GM10248 (cell line): ENCODE results near the gene ITPR1.

Experiments used
- CTCF ChIA-PET: fragments of 300-600 bp; sonication (Branson Sonifier 250); formaldehyde crosslinking; extraction: SDS; loops from one replicate; lab custom pipeline; 2021; ENCODE audit warnings: antibody characterized with exemption; lab: Yijun Ruan, JAX
- POLR2A ChIA-PET: fragments of 350-650 bp; sonication (Branson Sonifier 250); formaldehyde crosslinking; extraction: SDS; loops from one replicate; lab custom pipeline; 2020; ENCODE audit warnings: antibody characterized with exemption; lab: Yijun Ruan, JAX
- DNase-seq: peaks from one replicate; pipeline ENCODE4 v3.0.0; 2012; ENCODE audit errors: extremely low spot score
- TF ChIP-seq, protein P1 (sequence below): IDR thresholded peaks from 2 replicates; pipeline ENCODE4 v1.5.1; 2012; ENCODE audit warnings: mild to moderate bottlenecking, low read depth; ENCODE audit errors: extremely low read depth, missing control alignments, control extremely low read depth

Gene ITPR1

DNA sequence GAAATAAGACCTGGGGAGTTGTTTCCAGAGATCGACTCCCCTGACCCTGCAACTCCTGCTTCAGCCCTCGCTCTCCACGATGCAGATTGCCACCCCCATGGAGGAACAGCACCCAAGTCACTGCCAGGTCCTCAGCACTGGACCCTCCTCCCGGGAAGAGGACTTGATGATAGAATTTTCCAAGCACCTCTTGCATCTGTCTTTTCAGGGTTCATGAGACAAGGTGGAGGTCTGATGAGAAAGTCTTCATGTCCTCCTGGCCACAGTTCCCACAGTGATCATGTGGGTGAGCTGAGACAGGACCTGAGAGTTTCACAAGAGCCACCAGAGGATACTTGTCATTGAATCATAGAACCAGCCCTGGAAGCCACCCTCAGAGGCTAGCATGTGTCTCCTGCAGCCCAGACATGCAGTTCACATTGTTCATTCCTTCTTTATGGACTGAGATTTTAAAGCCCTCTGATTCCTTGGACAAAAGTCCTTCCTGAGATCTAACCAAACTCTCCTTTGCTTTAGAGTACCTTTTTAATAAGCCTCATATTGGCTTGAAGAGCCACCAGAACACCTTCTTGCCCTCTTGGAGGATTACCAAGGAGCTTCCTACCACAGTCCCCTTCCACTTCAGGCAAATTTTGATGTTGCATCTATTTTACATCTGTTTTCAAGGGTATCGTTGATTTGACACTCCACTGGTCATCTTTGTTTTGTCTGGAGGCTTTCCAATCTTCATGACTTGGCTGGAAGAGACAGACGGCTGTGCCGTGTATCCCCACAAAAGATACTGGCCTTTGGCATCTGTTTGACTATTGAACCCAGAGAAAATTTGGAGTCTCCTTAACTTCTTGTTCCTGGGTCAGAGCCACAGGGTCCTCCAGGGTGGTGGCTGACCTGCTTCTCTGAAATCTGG is 261.3 kb downstream of the ITPR1 start:
- DNase-seq, result peak; percentile 81
- TF ChIP-seq, protein P1, sequence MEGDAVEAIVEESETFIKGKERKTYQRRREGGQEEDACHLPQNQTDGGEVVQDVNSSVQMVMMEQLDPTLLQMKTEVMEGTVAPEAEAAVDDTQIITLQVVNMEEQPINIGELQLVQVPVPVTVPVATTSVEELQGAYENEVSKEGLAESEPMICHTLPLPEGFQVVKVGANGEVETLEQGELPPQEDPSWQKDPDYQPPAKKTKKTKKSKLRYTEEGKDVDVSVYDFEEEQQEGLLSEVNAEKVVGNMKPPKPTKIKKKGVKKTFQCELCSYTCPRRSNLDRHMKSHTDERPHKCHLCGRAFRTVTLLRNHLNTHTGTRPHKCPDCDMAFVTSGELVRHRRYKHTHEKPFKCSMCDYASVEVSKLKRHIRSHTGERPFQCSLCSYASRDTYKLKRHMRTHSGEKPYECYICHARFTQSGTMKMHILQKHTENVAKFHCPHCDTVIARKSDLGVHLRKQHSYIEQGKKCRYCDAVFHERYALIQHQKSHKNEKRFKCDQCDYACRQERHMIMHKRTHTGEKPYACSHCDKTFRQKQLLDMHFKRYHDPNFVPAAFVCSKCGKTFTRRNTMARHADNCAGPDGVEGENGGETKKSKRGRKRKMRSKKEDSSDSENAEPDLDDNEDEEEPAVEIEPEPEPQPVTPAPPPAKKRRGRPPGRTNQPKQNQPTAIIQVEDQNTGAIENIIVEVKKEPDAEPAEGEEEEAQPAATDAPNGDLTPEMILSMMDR, result no peak
- ChIA-PET POLR2A (interaction anchor here (0.9 to 1.1 kb wide), 2 partner anchors 22 to 113 kb away, joined by 3 read pairs; no protein-coding TSS in a partner anchor), CTCF (interaction anchor here (1.1 to 9.4 kb wide), 7 partner anchors 9 to 232 kb away, joined by 3 to 56 read pairs (median 8); no protein-coding TSS in a partner anchor)

DNA sequence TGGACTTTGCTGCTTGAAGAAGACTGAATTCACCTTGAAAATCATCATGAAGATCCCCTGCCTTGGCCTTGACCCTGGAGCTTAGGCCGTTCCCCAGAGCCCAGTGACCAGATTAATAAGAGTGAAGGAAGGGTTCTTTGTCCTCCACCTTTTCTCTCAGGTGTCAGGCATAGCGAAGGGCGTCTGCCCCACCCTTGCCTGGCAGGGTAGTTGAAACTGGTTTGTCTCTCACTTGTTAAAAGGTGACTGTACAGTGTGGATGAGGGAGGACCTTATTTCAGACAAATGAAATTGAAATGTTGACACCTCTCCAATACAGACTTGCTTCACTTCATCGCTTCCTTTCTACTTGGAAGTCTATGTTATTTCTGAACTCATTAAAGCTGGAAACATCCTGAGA is 262.4 kb downstream of the ITPR1 start:
- TF ChIP-seq, protein P1, result no peak
- POLR2A ChIA-PET, result interaction anchor here (0.7 to 0.9 kb wide), 2 partner anchors 111 to 222 kb away, joined by 3 read pairs; no protein-coding TSS in a partner anchor
- no peak for DNase-seq
- CTCF ChIA-PET, result interaction anchor here (1.2 to 9.4 kb wide), 8 partner anchors 10 to 228 kb away, joined by 4 to 56 read pairs (median 6); no protein-coding TSS in a partner anchor

DNA sequence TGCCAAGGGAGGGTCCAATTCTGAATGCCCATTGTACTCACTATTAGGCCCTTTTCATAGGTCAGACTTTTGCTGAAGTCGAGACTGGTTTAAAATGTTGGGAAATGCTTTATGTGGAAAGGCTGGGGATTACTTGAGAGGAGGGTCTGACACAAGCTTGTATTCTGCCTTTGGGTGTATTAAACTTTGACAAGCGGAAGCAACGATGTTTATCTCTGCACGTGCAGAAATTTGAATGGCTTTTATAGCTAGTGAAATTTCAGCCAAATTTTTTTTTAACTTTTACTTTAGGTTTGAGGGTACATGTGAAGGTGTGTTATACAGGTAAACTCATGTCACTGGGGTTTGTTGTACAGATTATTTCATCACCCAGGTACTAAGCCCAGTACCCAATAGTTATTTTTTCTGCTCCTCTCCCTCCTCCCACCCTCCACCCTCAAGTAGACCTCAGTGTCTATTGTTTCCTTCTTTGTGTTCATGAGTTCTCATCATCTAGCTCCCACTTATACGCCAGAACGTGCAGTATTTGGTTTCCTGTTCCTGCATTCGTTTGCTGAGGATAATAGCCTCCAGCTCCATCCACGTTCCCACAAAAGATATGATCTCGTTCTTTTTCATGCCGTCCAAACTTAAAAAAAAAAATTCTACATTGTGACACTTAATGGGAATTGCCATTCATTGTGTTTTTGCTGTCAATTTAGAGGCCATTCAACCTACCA is 263.1 kb downstream of the ITPR1 start:
- POLR2A ChIA-PET, result no interaction called here
- TF ChIP-seq, protein P1, result no peak
- no peak for DNase-seq
- CTCF ChIA-PET, result interaction anchor here (1.1 to 9.4 kb wide), 10 partner anchors 11 to 228 kb away, joined by 3 to 56 read pairs (median 5); no protein-coding TSS in a partner anchor

DNA sequence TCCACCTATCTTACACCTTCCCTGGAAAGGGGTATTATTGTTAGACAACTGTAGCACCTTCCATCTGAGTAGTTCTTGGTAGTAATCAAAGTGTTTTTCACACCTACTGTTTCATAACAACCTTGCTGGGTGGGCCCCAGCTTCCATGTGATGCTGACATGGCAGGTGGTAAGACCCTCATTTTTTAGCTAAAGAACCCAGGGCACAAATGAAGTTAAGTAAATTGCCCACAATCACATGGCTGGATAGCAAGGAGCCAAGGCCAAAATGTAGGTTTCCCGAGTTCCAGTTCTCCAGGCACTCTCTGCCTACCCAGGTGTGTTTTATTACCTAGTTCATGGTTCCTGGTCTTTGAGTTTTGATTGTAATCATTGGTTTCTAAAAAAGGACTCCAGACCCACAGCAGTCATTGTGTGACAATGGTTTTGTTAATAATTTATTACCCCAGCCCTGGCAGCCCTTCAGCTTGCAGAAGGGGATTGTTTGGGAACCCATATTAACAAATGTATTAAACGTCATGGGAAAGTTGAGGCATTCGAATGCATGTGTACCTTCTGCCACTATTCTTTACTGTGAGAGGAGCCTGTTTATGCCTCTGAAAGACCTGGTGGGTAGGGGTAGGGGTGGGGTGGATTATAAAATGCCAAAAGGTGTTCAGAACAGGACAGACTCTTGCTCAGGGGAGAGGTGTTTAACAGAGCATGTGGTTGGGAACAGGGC is 263.9 kb downstream of the ITPR1 start:
- TF ChIP-seq, protein P1, result no peak
- DNase-seq, result peak; percentile 57
- CTCF ChIA-PET, result interaction anchor here (1.1 to 3.1 kb wide), 7 partner anchors 10 to 227 kb away, joined by 3 to 16 read pairs (median 4); no protein-coding TSS in a partner anchor
- POLR2A ChIA-PET, result no interaction called here

DNA sequence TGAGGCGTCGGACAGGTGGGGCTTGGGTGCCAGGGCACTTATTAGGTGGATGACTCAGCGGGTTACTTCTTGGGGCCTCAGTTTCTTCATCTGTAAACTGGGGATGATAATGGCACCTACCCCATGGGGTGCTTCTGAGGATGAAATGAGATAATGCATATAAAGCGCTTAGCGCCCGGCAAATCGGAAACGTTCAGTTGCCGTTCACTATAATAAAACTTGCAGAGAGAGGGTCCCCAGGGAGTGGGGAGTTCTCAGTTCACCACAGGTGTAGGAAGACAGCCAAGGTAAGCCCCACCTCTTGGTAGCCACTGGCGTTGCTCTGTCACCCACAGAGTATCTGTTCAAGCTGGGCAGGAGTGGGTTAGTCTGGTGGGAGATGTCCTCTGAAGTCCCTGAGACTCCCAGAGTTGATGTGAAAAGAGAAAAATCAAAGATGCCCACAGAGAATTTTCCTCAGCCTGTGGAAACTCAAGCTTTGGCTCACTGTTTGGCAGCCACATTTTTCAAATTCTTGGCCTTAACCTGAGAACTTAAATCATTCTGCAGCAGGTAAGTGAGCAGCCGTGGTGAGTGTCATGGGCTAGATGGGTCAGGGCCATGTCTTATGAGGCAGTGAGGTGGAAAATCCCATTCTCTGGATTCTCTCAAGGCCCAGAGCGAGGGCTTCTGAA is 264.6 kb downstream of the ITPR1 start:
- CTCF ChIA-PET, result interaction anchor here (1.0 to 1.9 kb wide), 4 partner anchors 15 to 219 kb away, joined by 4 to 5 read pairs (median 4); no protein-coding TSS in a partner anchor
- no peak for DNase-seq
- TF ChIP-seq, protein P1, result no peak
- POLR2A ChIA-PET, result no interaction called here
